Activated naive CD8-positive, alpha-beta T cell treated with anti-CD3 and anti-CD28 coated beads for 36 hours (primary cell): ENCODE data around the gene PAQR5. TPM values are rescaled to one million over a fixed set of nuclear protein-coding genes. Genes with fewer than 3 reads are reported as not detected.
"Not testable (repeated sequence)": the region's sequence is repeated elsewhere in the genome, so short reads cannot be mapped to it uniquely, and the experiment has no call there.

Source experiments
- DNase-seq: peaks from one replicate; pipeline ENCODE4 v3.0.0; 2021
- H3K27ac Mint-ChIP-seq: one replicate; pipeline ENCODE4 v1.8.0; 2022; ENCODE audit warnings: mild to moderate bottlenecking, moderate library complexity, mixed read lengths
- H3K27me3 Mint-ChIP-seq: one replicate; pipeline ENCODE4 v1.8.0; 2022; ENCODE audit warnings: mild to moderate bottlenecking, mixed read lengths
- H3K36me3 Mint-ChIP-seq: one replicate; pipeline ENCODE4 v1.8.0; 2021; ENCODE audit warnings: mild to moderate bottlenecking, mixed read lengths
- H3K4me1 Mint-ChIP-seq: one replicate; pipeline ENCODE4 v1.8.0; 2021; ENCODE audit warnings: mixed read lengths
- H3K4me3 Mint-ChIP-seq: one replicate; pipeline ENCODE4 v1.8.0; 2022; ENCODE audit warnings: mild to moderate bottlenecking, moderate library complexity, mixed read lengths
- H3K9me3 Mint-ChIP-seq: one replicate; pipeline ENCODE4 v1.8.0; 2022; ENCODE audit warnings: mixed read lengths
- total RNA-seq, 2 experiments: library from RNA; stranded (reverse); gene quantifications; one replicate each; pipeline ENCODE4 v1.2.3, GENCODE V29; 2021

Gene PAQR5
- total RNA-seq, 2 experiments from 2014 or later: 0.06 to 0.23 TPM

DNA sequence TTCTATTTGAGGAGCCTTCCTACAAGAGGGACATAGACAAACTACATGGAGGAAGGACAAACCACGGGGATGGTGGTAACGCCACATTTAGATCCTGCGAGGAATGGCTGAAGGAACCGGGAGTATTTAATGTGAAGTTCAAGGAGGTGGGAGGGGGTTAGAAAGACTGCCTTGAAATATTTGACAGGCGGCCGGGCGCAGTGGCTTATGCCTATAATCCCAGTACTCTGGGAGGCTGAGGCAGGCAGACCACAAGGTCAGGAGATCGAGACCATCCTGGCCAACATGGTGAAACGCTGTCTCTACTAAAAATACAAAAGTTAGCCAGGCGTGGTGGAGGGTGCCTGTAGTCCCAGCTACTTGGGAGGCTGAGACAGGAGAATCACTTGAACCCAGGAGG lies 83.5 kb downstream of the PAQR5 start:
- not testable (repeated sequence) for H3K27ac Mint-ChIP-seq, H3K9me3 Mint-ChIP-seq, H3K36me3 Mint-ChIP-seq, H3K4me1 Mint-ChIP-seq, H3K27me3 Mint-ChIP-seq, DNase-seq, H3K4me3 Mint-ChIP-seq

DNA sequence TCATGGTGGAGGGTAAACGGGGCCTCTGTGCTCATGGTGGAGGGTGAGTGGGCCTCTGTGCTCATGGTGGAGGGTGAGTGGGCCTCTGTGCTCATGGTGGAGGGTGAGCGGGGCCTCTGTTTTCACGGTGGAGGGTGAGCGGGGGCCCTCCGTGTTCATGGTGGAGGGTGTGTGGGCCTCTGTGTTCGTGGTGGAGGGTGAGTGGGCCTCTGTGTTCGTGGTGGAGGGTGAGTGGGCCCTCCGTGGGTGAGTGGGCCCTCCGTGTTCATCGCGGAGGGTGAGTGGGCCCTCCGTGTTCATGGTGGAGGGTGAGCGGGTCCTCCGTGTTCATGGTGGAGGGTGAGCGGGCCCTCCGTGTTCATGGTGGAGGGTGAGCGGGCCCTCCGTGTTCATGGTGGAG lies 85.4 kb downstream of the PAQR5 start:
- H3K27ac Mint-ChIP-seq, H3K4me1 Mint-ChIP-seq, H3K27me3 Mint-ChIP-seq, H3K36me3 Mint-ChIP-seq, DNase-seq, H3K4me3 Mint-ChIP-seq, H3K9me3 Mint-ChIP-seq: not testable (repeated sequence)

DNA sequence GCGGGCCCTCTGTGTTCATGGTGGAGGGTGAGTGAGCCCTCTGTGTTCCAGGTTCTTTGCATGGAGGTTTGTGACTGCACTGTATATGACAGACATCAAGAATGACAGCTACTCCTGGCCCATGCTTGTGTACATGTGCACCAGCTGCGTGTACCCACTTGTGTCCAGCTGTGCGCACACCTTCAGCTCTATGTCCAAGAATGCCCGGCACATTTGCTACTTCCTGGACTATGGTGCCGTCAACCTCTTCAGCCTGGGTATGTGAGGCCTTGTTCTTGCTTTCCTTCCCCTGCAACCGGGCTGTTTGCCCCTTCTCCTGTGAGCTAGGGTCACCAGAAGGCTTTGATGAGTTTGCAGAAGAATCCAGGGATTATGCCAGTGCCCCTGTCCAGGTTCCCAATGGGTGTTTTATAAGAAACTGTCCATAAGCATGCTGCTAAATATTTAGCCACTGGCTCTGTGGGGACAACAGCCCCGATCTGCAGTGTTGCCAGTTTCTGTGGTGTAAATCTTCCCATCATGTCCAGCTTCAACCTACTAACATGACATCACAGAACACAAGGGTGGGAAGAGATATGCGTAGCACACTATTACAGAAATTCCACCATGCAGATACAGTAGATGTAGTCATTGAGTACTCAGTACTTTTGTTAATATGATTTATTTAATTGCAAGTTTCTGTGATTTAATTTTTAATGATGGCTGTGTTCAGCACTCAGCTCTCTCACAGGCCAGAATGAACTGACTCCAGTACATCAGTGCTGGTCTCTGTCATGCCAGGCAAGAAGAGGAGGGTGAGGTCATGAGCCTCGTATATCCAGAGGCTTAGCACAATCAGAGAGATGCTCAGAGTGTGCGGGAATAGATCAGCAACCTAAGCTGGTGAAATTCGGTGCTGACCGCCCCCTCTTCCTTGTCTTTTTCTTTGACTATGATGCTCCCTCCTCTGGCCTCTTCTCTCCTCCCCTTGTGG lies 86.2 kb downstream of the PAQR5 start:
- Mint-ChIP-seq H3K4me1 (no peaks in the 10 kb centered on the region), H3K27me3 (no peaks in the 10 kb centered on the region), H3K36me3 (no peaks in the 10 kb centered on the region), H3K9me3 (no peaks in the 10 kb centered on the region), H3K4me3 (no peak overlapping the region), H3K27ac (no peak overlapping the region)
- no peak for DNase-seq

DNA sequence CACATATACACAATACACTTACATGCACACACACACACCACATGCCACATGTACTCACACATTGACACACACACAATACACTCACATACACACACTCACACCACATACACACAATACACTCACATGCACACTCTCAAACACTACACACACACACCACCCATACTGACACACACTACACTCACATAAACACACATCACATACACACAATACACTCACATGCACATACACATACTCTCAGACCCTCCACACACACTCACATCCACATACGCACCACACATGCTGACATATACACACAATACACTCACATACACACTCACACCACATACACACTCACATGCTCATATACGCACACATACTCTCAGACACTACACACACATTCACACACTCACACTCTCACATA lies 87.1 kb downstream of the PAQR5 start:
- no peak overlapping the region for H3K4me3 Mint-ChIP-seq

DNA sequence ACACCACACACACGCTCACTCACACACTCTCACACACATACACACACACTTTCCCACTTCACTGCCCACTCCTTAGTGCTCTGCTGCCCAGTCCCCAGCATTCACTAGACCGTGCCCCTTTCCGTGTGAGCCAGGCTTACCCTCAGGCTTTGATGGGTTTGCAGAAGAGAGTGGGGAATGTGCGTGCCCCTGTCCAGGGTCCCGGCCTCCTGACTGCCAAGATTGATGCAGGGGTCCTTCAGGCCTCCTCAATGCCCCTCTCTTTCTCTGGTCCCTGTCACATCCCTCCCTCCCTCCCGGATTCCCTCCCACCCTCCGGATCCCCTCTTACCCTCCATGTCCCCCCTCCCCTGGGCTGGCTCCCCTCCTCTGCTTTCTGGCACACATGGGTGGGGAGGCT lies 87.6 kb downstream of the PAQR5 start:
- H3K4me3 Mint-ChIP-seq: no peak overlapping the region
- no peaks in the 10 kb centered on the region for H3K27me3 Mint-ChIP-seq
- no peaks in the 10 kb centered on the region for H3K36me3 Mint-ChIP-seq
- DNase-seq: no peak
- no peaks in the 10 kb centered on the region for H3K9me3 Mint-ChIP-seq
- no peak overlapping the region for H3K27ac Mint-ChIP-seq
- H3K4me1 Mint-ChIP-seq: no peaks in the 10 kb centered on the region

More for the DNA sequence above, 87.1 kb downstream of the PAQR5 start:
- Mint-ChIP-seq H3K36me3 (no peaks in the 10 kb centered on the region), H3K9me3 (no peaks in the 10 kb centered on the region), H3K4me1 (no peaks in the 10 kb centered on the region), H3K27me3 (no peaks in the 10 kb centered on the region), H3K27ac (no peak overlapping the region)
- DNase-seq: no peak

DNA sequence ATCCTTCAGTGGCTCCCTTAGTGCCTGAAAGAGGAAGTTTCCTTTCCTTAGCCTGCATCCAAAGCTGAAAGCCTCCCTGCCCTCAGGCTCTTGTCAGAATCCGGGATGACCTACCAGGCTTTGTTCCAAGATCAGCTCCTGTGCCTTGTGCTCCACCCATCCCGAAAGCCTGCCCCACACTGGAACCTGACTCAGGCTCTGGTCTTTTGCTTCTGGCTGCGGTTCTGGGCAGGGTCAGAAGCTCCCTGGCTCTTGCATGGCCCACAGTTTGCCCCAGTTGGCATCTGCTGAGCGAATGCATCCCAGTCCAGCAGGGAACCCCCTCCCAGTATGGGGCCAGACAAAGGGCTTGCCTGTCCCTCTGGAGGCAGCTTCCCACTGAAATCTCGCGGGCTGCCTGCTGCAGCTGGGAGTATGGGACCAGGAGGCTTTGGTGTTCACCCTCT lies 89.6 kb downstream of the PAQR5 start:
- no peaks in the 10 kb centered on the region for H3K4me1 Mint-ChIP-seq
- no peak for DNase-seq
- no peaks in the 10 kb centered on the region for H3K27me3 Mint-ChIP-seq
- no peak overlapping the region for H3K27ac Mint-ChIP-seq
- H3K36me3 Mint-ChIP-seq: no peaks in the 10 kb centered on the region
- H3K4me3 Mint-ChIP-seq: no peak overlapping the region
- H3K9me3 Mint-ChIP-seq: no peaks in the 10 kb centered on the region

DNA sequence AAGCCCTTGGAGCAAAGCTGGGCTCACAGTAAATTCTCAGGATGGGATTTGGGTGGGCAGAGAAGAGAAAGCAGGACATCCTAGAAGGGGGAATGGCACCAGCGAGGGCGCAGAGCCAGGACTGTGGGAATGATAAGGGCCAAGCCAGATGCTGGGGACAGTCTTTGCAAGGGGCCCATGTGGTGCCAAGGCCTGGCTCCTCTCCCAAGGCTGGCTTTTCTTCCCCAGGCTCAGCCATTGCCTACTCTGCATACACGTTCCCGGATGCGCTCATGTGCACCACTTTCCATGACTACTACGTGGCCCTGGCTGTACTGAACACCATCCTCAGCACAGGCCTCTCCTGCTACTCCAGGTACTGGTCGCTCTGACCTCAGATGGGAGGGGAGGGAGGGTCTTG lies 90.7 kb downstream of the PAQR5 start:
- no peak overlapping the region for H3K27ac Mint-ChIP-seq
- peaks cover 2% of the 10 kb centered on the region for H3K4me1 Mint-ChIP-seq
- H3K27me3 Mint-ChIP-seq: no peaks in the 10 kb centered on the region
- no peaks in the 10 kb centered on the region for H3K36me3 Mint-ChIP-seq
- H3K9me3 Mint-ChIP-seq: no peaks in the 10 kb centered on the region
- H3K4me3 Mint-ChIP-seq: no peak overlapping the region
- DNase-seq: no peak

DNA sequence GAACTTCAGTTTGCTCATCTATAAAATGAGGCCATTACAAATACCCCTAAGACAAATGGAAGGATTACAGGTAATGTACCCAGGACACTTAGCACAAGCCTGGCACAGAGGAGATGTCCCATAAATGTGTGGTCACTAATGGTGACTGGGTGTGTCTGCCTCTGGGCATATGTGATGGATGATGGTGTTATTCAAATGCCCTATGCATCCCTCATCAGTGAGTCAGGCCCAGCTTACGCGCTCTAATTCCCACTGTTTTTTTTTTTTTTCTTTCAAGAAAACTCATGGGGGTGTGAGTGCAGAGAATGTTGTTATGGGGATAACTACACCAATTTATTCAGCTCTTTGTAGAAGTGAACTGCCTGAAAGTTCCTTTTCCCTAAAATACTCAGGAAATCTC lies 91.9 kb downstream of the PAQR5 start:
- H3K4me3 Mint-ChIP-seq: no peak overlapping the region
- peaks cover 4% of the 10 kb centered on the region for H3K4me1 Mint-ChIP-seq
- H3K9me3 Mint-ChIP-seq: no peaks in the 10 kb centered on the region
- no peak for DNase-seq
- H3K36me3 Mint-ChIP-seq: no peaks in the 10 kb centered on the region
- H3K27me3 Mint-ChIP-seq: no peaks in the 10 kb centered on the region
- no peak overlapping the region for H3K27ac Mint-ChIP-seq

DNA sequence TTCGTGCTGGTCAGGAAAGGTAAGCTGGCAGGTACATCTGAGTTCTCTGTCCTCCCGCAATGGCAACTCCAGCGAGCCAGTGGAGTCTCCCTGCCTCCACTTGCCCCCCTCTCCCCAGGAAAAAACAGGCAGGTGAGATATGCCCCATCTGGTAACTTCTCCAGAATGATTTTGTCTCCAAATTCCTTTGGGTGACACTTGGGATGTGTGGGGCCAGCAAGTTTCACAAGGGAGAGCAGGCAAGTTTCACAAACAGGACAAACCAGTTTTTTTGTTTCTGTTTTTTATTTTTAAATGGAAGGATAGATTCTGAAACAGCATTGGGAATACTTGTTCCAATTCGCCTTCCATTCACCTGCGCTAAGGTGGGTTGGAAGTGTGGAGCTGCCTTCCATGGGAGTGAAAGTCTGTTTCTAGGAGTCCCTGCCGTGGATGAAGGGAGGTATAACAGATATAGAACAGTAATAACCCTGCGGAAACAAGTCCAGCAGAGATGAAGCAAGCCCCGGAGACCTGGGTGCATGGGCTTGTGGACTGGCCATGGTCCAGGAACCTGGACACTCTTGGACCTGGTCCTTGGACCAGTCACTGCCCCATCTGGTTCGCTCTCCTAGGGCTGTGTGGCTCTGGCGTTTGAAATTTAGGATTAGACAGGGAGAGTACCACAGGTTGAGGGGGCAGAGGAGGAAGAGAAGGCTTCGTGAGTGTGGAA lies 92.5 kb downstream of the PAQR5 start:
- Mint-ChIP-seq H3K27ac (no peak overlapping the region), H3K9me3 (no peaks in the 10 kb centered on the region), H3K27me3 (no peaks in the 10 kb centered on the region), H3K36me3 (no peaks in the 10 kb centered on the region), H3K4me3 (no peak overlapping the region), H3K4me1 (peaks cover 4% of the 10 kb centered on the region)
- DNase-seq: no peak

DNA sequence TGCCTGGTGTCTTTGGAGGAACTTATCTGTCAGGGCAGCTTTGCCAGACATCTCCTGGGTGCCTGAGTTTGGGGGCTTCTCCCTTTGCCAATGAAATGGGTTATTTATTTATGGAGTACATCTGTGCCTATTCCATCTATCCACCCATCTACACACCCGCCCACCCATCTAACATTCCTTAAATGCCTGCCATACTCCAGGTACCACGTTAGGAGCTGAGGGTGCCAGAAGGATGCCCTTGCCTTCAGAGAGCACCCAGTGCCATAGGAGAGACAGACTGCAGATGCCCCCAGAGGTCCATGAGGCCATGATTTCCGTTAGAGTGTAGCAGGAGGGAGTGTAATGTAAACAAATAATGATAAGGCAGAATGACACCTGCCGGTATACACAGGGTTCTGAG lies 93.6 kb downstream of the PAQR5 start:
- Mint-ChIP-seq H3K9me3 (no peaks in the 10 kb centered on the region), H3K27ac (no peak overlapping the region), H3K36me3 (no peaks in the 10 kb centered on the region), H3K4me3 (no peak overlapping the region), H3K27me3 (no peaks in the 10 kb centered on the region), H3K4me1 (peaks cover 4% of the 10 kb centered on the region)
- DNase-seq: no peak

DNA sequence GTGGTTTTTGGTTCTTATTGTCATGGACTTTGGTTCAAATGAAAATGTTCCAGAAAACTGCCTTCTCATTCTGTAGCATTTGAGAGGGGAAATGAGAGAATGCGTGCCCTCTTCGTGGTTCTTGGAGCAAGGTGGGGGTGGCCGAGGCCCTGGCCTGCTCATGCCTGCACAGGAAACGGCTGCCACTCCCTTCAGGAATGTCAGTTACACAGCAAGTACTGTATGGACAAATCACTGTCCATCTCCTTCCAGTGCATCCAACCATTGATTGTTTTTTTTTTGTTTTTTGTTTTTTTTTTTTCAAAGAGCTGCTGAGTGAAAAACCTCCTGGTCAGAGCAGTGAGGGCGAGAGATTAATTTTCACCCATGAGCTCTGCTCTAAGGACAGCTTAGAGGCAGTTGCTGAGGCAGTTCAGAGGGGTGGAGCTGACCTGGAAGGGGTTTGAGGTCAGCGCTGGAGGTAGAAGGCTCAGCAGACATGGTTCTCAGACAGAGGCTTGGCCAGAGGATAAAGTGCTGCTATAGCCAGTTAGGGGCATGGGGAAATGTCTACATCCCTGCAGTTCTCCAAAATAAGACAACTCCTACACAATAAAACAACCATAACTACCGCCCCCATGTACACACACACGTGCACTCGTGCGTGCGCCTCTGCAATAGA lies 95.2 kb downstream of the PAQR5 start:
- H3K4me3 Mint-ChIP-seq: no peak overlapping the region
- no peak for DNase-seq
- H3K27ac Mint-ChIP-seq: no peak overlapping the region
- no peaks in the 10 kb centered on the region for H3K27me3 Mint-ChIP-seq
- H3K9me3 Mint-ChIP-seq: no peaks in the 10 kb centered on the region
- H3K4me1 Mint-ChIP-seq: peaks cover 8% of the 10 kb centered on the region
- no peaks in the 10 kb centered on the region for H3K36me3 Mint-ChIP-seq

DNA sequence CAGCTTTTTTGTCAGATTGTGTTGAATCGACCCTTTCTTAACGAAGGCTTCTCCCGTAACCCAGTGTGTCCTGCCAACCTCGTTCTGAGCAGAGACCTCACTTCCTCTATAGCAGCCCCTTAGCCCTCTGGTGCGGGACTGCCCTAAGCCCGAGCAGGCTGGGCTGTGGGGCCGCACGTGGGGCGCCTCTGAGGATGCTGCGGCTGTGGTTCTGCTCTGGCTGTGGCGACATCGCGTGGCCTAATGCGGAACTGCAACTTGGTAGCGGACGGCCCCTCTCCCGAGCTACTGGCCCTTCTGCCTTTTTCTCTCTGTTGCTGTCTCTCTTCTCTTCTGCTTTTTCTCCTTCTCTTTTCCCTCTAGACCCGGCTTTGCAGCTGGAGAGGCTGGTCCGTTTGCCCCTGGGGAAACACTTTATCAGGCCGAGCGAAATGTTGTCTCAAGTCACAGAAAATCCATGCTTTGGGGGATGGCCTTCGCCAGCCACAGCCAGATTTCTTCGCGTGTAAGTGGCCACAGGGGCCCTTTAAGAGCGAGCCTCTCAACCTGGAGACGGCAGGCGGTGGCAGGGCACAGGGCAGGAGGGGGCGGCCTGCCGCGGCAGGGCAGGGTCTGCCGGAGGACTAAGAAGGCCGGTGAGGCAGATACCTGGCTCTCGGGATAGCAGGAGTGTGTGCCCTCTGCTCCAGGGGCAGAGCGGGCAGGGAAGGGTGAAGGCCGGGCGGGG lies 96.0 kb downstream of the PAQR5 start:
- peak; percentile 81 for DNase-seq
- H3K27me3 Mint-ChIP-seq: no peaks in the 10 kb centered on the region
- no peaks in the 10 kb centered on the region for H3K36me3 Mint-ChIP-seq
- H3K4me1 Mint-ChIP-seq: peaks cover 8% of the 10 kb centered on the region
- H3K27ac Mint-ChIP-seq: no peak overlapping the region
- H3K9me3 Mint-ChIP-seq: no peaks in the 10 kb centered on the region
- H3K4me3 Mint-ChIP-seq: no peak overlapping the region

DNA sequence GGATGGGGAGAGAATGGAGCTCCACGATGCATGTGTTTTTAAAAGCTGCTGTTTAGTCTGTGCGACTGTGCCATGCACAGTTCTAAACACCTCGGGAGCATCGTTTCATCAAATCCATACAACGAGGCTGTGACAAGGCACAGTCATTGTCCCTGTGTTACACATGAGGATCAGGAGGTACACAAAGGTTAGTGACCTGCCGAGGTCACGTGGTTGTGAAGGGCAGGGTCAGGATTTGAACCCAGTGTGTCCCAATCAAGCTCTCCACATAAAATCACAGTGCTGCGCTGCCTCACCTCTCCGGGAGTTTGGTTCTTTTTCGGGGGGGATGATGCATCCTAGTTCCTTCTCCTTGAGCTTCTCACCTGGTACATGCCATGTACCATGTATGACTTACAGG lies 96.7 kb downstream of the PAQR5 start:
- Mint-ChIP-seq H3K4me1 (peaks cover 8% of the 10 kb centered on the region), H3K4me3 (no peak overlapping the region), H3K36me3 (no peaks in the 10 kb centered on the region), H3K9me3 (no peaks in the 10 kb centered on the region), H3K27ac (no peak overlapping the region), H3K27me3 (no peaks in the 10 kb centered on the region)
- no peak for DNase-seq

DNA sequence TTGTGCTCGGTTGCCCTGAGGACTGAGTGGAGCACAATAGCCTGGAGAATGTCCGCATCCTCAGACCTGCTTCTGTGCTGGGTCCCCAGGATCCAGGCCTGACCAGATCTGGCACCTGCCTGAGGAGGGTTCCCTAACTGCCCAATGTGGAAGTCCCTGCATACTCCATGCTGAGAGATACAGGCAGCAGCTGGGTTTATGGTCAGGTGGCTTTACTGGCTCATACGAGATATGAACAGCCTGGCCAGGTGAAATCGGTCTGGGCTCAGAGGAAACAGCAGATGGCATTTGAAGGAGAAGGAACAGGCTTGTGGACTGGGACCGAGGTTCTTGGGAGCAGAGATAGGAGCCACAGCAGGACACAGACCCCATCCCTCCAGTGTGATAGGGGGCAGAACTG lies 97.3 kb downstream of the PAQR5 start:
- Mint-ChIP-seq H3K4me1 (peaks cover 13% of the 10 kb centered on the region), H3K36me3 (no peaks in the 10 kb centered on the region)

DNA sequence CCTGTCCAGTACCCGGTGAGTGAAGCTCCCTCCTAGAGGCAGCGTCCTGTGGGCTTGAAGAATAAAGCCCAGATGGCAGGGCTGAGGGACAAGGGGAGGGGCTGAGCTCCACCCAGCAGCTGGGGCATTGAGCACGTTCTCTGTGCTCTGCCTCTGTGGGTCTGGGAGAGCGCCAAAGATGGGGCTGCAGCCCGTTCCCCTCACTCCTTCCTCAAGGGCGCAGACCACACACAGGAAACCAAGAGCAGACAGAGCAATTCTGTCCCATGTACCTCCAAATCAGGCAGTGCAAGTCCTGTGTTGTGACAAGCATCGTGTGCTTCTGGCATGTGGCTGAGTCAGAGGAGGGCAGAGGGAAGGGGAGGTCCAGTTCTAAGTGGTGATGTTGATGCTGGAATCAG lies 99.8 kb downstream of the PAQR5 start:
- no peaks in the 10 kb centered on the region for H3K27me3 Mint-ChIP-seq
- H3K27ac Mint-ChIP-seq: no peak overlapping the region
- no peak overlapping the region for H3K4me3 Mint-ChIP-seq
- no peak for DNase-seq
- H3K36me3 Mint-ChIP-seq: no peaks in the 10 kb centered on the region
- H3K9me3 Mint-ChIP-seq: no peaks in the 10 kb centered on the region
- H3K4me1 Mint-ChIP-seq: peaks cover 15% of the 10 kb centered on the region

More for the DNA sequence above, 97.3 kb downstream of the PAQR5 start:
- no peak for DNase-seq
- no peak overlapping the region for H3K27ac Mint-ChIP-seq
- H3K9me3 Mint-ChIP-seq: no peaks in the 10 kb centered on the region
- H3K4me3 Mint-ChIP-seq: no peak overlapping the region
- H3K27me3 Mint-ChIP-seq: no peaks in the 10 kb centered on the region
